Fibroblast of skin of abdomen (primary cell): Measurements from ENCODE around the gene MYL12A.
A peak's percentile ranks its signal among the peaks of the same experiment; 100 is the strongest.

Experiments used
- DNase-seq: peaks from one replicate; pipeline ENCODE4 v3.0.0-alpha.2; 2013

Gene MYL12A

GRCh38 chr18:3225588-3225987 lies 22.0 kb upstream of the MYL12A start:
- no peak for DNase-seq

- no peak for DNase-seq
Measured at GRCh38 chr18:3226048-3226447, 21.6 kb upstream of the MYL12A start.

- no peak for DNase-seq
Measured at GRCh38 chr18:3230401-3231334, 16.9 kb upstream of the MYL12A start.

- DNase-seq = no peak
Measured at GRCh38 chr18:3233004-3233403, 14.6 kb upstream of the MYL12A start.

- DNase-seq = no peak
Measured at GRCh38 chr18:3233433-3234168, 14.0 kb upstream of the MYL12A start.

GRCh38 chr18:3234457-3234856 lies 13.1 kb upstream of the MYL12A start:
- DNase-seq = no peak

GRCh38 chr18:3235846-3236245 lies 11.8 kb upstream of the MYL12A start:
- DNase-seq = no peak

GRCh38 chr18:3236470-3236869 lies 11.1 kb upstream of the MYL12A start:
- DNase-seq = no peak

- no peak for DNase-seq
Measured at GRCh38 chr18:3238742-3239141, 8.9 kb upstream of the MYL12A start.

- DNase-seq = no peak
Measured at GRCh38 chr18:3245185-3245564, 2.4 kb upstream of the MYL12A start.

- peak; percentile 87 for DNase-seq
Measured at GRCh38 chr18:3245853-3246634, 1.6 kb upstream of the MYL12A start.

- no peak for DNase-seq
Measured at GRCh38 chr18:3246635-3247239, 864 bp upstream of the MYL12A start.

GRCh38 chr18:3248062-3248657 lies 559 bp downstream of the MYL12A start:
- peak; percentile 37 for DNase-seq

GRCh38 chr18:3248658-3249359 lies 1.2 kb downstream of the MYL12A start:
- peak; percentile 64 for DNase-seq

- peak; percentile 87 for DNase-seq
Measured at GRCh38 chr18:3250237-3251107, 2.9 kb downstream of the MYL12A start.

GRCh38 chr18:3251249-3251962 lies 3.8 kb downstream of the MYL12A start:
- DNase-seq = no peak

GRCh38 chr18:3251963-3252277 lies 4.3 kb downstream of the MYL12A start:
- peak; percentile 79 for DNase-seq

GRCh38 chr18:3252843-3253242 lies 5.2 kb downstream of the MYL12A start:
- no peak for DNase-seq

- no peak for DNase-seq
Measured at GRCh38 chr18:3254725-3255124, 7.1 kb downstream of the MYL12A start.

GRCh38 chr18:3255611-3256165 lies 8.1 kb downstream of the MYL12A start:
- no peak for DNase-seq
